Measurements from ENCODE around the gene HDAC11. TPM values are rescaled to one million over a fixed set of nuclear protein-coding genes. Genes with fewer than 3 reads are reported as not detected.

Gene HDAC11
- total and polyA plus RNA-seq, 3 donors from 2014 or later, result 33.1 to 97.7 (median 81.9) TPM

DNA sequence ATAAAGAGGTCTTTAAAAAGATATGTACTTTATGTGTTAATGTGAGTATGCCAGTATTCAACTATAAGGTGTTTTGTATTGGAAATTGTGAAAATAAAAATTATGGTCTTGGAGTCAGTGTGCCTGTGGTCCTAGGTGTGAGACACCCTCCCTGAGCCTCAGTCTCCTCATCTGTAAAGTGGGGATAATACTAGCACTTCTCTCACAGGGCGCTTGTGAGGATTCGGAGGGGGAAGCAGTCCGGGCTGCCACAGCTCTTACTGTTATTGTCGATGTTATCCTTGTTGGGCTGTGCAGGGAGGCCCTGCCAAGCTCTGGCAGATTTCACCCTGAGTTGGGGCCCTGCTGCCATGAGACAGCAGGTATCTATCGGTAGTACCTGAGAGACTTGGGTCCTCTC lies 42.1 kb downstream of the HDAC11 start:
- no peak for DNase-seq
- Histone ChIP-seq H3K27ac (no peak overlapping the region), H3K4me1 (peaks cover 25% of the 10 kb centered on the region), H3K9me3 (no peaks in the 10 kb centered on the region), H3K27me3 (no peaks in the 10 kb centered on the region), H3K4me3 (no peak overlapping the region), H3K36me3 (ENCODE audit: low read depth, missing control alignments) (no peaks in the 10 kb centered on the region)
- WGBS, 2 donors, result 78 to 97% methylated on average over 5 of the region's 5 CpGs
- intact Hi-C loops (cut with DNase I; ENCODE audit: low total_unique reads), result no loop called here
- TF ChIP-seq CTCF (IDR thresholded peaks at IDR 0.05) (no peak), POLR2A (IDR thresholded peaks at IDR 0.05) (no peak)

DNA sequence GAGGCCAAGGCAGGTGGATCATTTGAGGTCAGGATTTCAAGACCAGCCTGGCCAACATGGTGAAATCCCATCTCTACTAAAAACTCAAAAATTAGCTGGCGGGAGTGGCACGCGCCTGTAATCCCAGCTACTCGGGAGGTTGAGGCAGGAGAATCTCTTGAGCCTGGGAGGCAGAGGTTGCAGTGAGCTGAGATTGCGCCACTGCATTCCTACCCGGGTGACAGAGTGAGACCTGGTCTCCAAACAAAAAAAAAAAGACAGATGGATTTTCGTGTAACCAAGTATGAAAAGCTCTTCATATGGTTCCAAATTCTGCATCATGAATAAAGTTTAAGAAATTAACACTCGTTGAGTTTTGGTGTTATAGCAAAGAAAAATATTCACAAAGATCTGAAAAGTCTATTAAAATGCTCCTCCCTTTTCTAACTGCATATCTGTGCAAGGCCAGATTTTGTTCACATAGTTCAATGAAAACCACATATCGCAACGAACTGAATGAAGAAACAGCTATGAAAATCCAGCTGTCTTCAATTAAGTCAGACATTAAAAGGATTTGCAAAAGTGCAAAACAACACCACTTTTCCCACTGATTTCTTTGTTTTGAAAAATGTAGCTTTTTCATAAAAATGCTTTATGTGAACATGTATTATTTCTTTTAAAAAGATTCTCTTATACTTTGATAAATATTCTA lies 45.0 kb downstream of the HDAC11 start:
- no peaks in the 10 kb centered on the region for H3K27me3 ChIP-seq
- H3K27ac ChIP-seq, result peak overlapping the region in 1 of 2 donors; percentile 62
- peaks cover 11% of the 10 kb centered on the region for H3K4me1 ChIP-seq
- H3K36me3 ChIP-seq (ENCODE audit: low read depth, missing control alignments), result no peaks in the 10 kb centered on the region
- no peak overlapping the region for H3K4me3 ChIP-seq
- 81 to 83% methylated on average over 10 of the region's 10 CpGs for WGBS, 2 donors
- intact Hi-C loops (cut with DNase I; ENCODE audit: low total_unique reads), result no loop called here
- TF ChIP-seq POLR2A (IDR thresholded peaks at IDR 0.05), result no peak
- TF ChIP-seq CTCF (IDR thresholded peaks at IDR 0.05), result no peak
- no peak for DNase-seq
- H3K9me3 ChIP-seq, result no peaks in the 10 kb centered on the region

- intact Hi-C loops (cut with DNase I; ENCODE audit: low total_unique reads), result no loop called here
Observed at GRCh38 chr3:13525827-13526625, 45.9 kb downstream of the HDAC11 start.

GRCh38 chr3:13526626-13526949 lies 46.5 kb downstream of the HDAC11 start:
- intact Hi-C loops (cut with DNase I; ENCODE audit: low total_unique reads), result no loop called here
- H3K27ac ChIP-seq, result peak overlapping the region; percentile 39 to 62

More at GRCh38 chr3:13525827-13526625, 45.9 kb downstream of the HDAC11 start:
- Histone ChIP-seq H3K4me1 (peaks cover 11% of the 10 kb centered on the region), H3K9me3 (no peaks in the 10 kb centered on the region), H3K36me3 (ENCODE audit: low read depth, missing control alignments) (no peaks in the 10 kb centered on the region), H3K4me3 (no peak overlapping the region), H3K27ac (peak overlapping the region; percentile 39 to 62), H3K27me3 (no peaks in the 10 kb centered on the region)
- no peak for TF ChIP-seq POLR2A (IDR thresholded peaks at IDR 0.05)
- no peak for TF ChIP-seq CTCF (IDR thresholded peaks at IDR 0.05)
- 55 to 56% methylated on average over 13 to 20 of the region's 20 CpGs for WGBS, 2 donors
- DNase-seq, result no peak

More at GRCh38 chr3:13526626-13526949, 46.5 kb downstream of the HDAC11 start:
- no peaks in the 10 kb centered on the region for H3K27me3 ChIP-seq
- no peaks in the 10 kb centered on the region for H3K9me3 ChIP-seq
- 80 to 88% methylated on average over 4 to 5 of the region's 5 CpGs for WGBS, 2 donors
- H3K36me3 ChIP-seq (ENCODE audit: low read depth, missing control alignments), result no peaks in the 10 kb centered on the region
- no peak for DNase-seq
- no peak overlapping the region for H3K4me3 ChIP-seq
- no peak for TF ChIP-seq POLR2A (IDR thresholded peaks at IDR 0.05)
- TF ChIP-seq CTCF (IDR thresholded peaks at IDR 0.05), result no peak
- peaks cover 11% of the 10 kb centered on the region for H3K4me1 ChIP-seq
